Stimulated activated CD4-positive, alpha-beta T cell treated with anti-CD3 and anti-CD28 coated beads, Interleukin-15, amount 100 ng/mL, for 1 hour (primary cell): ENCODE results near the gene SFI1.
"Not testable (repeated sequence)": the region's sequence is repeated elsewhere in the genome, so short reads cannot be mapped to it uniquely, and the experiment has no call there.

Experiments
- DNase-seq, 2 donors: peaks; one replicate each; pipeline ENCODE4 v3.0.0-alpha.2; 2020; ENCODE audit warnings: low read depth in 1 of 2, low spot score in 1 of 2

The SFI1 gene

GRCh38 chr22:31490496-31490925 lies 5.8 kb upstream of the SFI1 start:
- DNase-seq = peak; percentile 15 to 16

- no peak for DNase-seq
Measured at GRCh38 chr22:31491218-31491962, 4.9 kb upstream of the SFI1 start.

GRCh38 chr22:31492151-31492550 lies 4.2 kb upstream of the SFI1 start:
- no peak for DNase-seq

- not testable (repeated sequence) for DNase-seq
Measured at GRCh38 chr22:31493355-31493754, 3.0 kb upstream of the SFI1 start.

GRCh38 chr22:31495343-31495742 lies 993 bp upstream of the SFI1 start:
- no peak for DNase-seq

- DNase-seq = peak in 1 of 2 donors; percentile 21
Measured at GRCh38 chr22:31496735-31497146, 405 bp downstream of the SFI1 start.

GRCh38 chr22:31497148-31497938 lies 1.0 kb downstream of the SFI1 start:
- no peak for DNase-seq

- DNase-seq = no peak
Measured at GRCh38 chr22:31501738-31502137, 5.4 kb downstream of the SFI1 start.

- no peak for DNase-seq
Measured at GRCh38 chr22:31503211-31503964, 7.1 kb downstream of the SFI1 start.

- DNase-seq = no peak
Measured at GRCh38 chr22:31504282-31504681, 7.9 kb downstream of the SFI1 start.

GRCh38 chr22:31507517-31507916 lies 11.2 kb downstream of the SFI1 start:
- DNase-seq = not testable (repeated sequence)

GRCh38 chr22:31508536-31508935 lies 12.2 kb downstream of the SFI1 start:
- no peak for DNase-seq

- no peak for DNase-seq
Measured at GRCh38 chr22:31509061-31509762, 12.9 kb downstream of the SFI1 start.

- no peak for DNase-seq
Measured at GRCh38 chr22:31520051-31520450, 23.7 kb downstream of the SFI1 start.

GRCh38 chr22:31524132-31524531 lies 27.8 kb downstream of the SFI1 start:
- not testable (repeated sequence) for DNase-seq

- DNase-seq = no peak
Measured at GRCh38 chr22:31526270-31526669, 29.9 kb downstream of the SFI1 start.

- no peak for DNase-seq
Measured at GRCh38 chr22:31530823-31531195, 34.5 kb downstream of the SFI1 start.

GRCh38 chr22:31532060-31532459 lies 35.7 kb downstream of the SFI1 start:
- no peak for DNase-seq

- DNase-seq = no peak
Measured at GRCh38 chr22:31533374-31533773, 37.0 kb downstream of the SFI1 start.

- DNase-seq = no peak
Measured at GRCh38 chr22:31537019-31537535, 40.7 kb downstream of the SFI1 start.

GRCh38 chr22:31538815-31539214 lies 42.5 kb downstream of the SFI1 start:
- no peak for DNase-seq
